ENCODE results near the gene C1QTNF9. TPM values are rescaled to one million over a fixed set of nuclear protein-coding genes. Genes with fewer than 3 reads are reported as not detected.
A peak's percentile ranks its signal among the peaks of the same experiment; 100 is the strongest.
"Not testable (repeated sequence)": the region's sequence is repeated elsewhere in the genome, so short reads cannot be mapped to it uniquely, and the experiment has no call there.

The C1QTNF9 gene, protein sequence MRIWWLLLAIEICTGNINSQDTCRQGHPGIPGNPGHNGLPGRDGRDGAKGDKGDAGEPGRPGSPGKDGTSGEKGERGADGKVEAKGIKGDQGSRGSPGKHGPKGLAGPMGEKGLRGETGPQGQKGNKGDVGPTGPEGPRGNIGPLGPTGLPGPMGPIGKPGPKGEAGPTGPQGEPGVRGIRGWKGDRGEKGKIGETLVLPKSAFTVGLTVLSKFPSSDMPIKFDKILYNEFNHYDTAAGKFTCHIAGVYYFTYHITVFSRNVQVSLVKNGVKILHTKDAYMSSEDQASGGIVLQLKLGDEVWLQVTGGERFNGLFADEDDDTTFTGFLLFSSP
- under 1 TPM in 1 of 2 donors, not detected in 1; 0.14 TPM for total RNA-seq

DNA sequence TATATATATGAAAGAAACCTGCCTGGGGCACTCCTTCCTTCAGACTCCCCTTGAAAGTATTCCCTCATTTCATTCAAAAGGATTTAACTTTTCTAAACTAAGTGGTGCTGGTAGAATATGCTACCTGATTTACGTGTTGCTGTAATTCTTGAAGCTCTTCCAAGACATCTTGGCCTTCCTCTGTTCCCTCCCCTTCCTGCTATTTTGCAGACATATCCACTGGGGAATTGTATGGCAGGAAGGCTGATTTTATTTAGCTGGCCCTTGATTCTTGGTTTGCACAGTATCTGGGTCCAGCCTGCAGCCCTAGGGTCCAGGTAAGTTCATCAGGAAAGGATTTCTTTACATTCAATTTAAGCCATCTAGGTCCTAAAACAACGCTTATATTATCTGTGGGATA, at the start of gene C1QTNF9:
Gene C1QTNF9, plus strand, starts transcription at position 281 of the 400 bp plus-strand sequence. CDS start 6,424 bp downstream, outside the sequence.
- H3K36me3 Mint-ChIP-seq (ENCODE audit: insufficient read depth in 2 of 2); H3K9me3 Mint-ChIP-seq; H3K4me3 Mint-ChIP-seq; H3K27me3 Mint-ChIP-seq (ENCODE audit: low read depth); H3K4me1 Mint-ChIP-seq (ENCODE audit: low read depth); ATAC-seq (replicated peaks in 1 of 2); DNase-seq: not testable (repeated sequence)
- peak within 1 kb of the TSS; percentile 33 for H3K27ac Mint-ChIP-seq

DNA sequence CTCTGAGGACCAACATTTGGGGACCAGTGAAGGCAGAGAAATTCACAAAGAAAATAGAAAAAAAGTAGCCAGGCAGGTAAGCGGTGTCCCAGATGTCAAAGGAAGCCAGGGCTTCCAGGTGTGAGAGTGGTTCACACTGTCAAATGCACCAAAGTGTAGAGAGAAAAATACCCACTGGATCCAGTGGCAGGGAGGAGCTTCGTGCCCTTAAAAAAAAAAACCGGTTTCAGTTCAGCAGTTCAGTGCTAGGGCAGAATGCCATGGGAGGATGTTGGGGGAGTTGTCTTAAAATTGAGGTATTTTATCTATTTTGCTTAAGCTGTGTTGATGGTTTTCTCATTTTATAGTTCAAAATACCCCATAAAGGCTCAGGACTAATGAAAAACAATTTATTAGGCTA, 47.8 kb upstream of the C1QTNF9 start:
- peak in 1 of 2 donors; percentile 28 for DNase-seq
- H3K9me3 Mint-ChIP-seq: no peaks in the 10 kb centered on the region
- ATAC-seq (replicated peaks in 1 of 2): no peak
- peak overlapping the region; percentile 96 for H3K27ac Mint-ChIP-seq
- no peaks in the 10 kb centered on the region for H3K27me3 Mint-ChIP-seq (ENCODE audit: low read depth)
- peak overlapping the region; percentile 57 to 89 for H3K4me3 Mint-ChIP-seq
- H3K36me3 Mint-ChIP-seq (ENCODE audit: insufficient read depth in 2 of 2): peaks cover 3 to 14% of the 10 kb centered on the region in 2 donors
- H3K4me1 Mint-ChIP-seq (ENCODE audit: low read depth): peaks cover 96% of the 10 kb centered on the region

DNA sequence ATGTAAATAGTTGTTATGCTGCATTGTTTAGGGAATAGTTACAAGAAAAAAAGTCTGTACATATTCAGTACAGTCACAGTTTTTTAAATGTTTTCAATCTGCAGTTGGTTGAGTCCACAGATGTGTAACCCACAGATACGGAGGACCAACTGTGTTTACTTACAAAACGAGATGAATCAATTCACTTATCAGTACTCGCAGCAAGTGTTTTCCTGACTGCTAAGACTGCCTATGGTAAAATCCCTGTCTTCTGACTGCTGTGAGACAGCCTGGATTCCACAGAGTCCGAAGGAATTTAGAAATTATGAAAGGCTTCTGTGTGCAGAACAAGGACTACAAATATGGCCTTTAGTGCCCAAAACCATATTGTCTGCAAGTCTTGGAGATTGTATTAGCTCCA, 45.7 kb upstream of the C1QTNF9 start:
- Mint-ChIP-seq H3K4me3 (peak overlapping the region; percentile 79 to 92), H3K27me3 (ENCODE audit: low read depth) (no peaks in the 10 kb centered on the region), H3K27ac (peak overlapping the region; percentile 95), H3K36me3 (ENCODE audit: insufficient read depth in 2 of 2) (peaks cover 2 to 9% of the 10 kb centered on the region in 2 donors), H3K4me1 (ENCODE audit: low read depth) (peaks cover 96% of the 10 kb centered on the region), H3K9me3 (no peaks in the 10 kb centered on the region)
- ATAC-seq (replicated peaks in 1 of 2): no peak
- DNase-seq: no peak

DNA sequence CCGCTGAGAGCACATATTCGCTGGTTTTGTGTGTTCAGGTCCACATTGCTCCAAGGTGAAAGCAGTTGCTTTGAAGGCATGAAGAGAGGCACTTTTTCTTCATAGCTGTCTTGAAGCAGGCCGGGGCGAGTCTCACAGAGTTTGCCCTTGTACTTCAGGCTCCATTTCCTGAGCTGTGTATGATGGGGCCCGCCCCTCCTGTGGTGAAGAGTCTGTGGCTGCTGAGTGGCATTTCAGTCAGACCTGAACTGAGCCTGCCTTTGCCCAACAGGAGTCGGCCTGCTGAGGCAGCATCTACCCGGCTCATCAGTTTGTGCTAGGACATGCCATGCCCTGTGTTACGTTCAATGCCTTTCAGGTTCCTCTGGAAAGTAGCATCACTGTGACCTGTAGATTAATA, 44.4 kb upstream of the C1QTNF9 start:
- ATAC-seq (replicated peaks in 1 of 2) (peak; percentile 95 to 98), DNase-seq (peak; percentile 87 to 90)
- H3K36me3 Mint-ChIP-seq (ENCODE audit: insufficient read depth in 2 of 2): peaks cover 2 to 8% of the 10 kb centered on the region in 2 donors
- peaks cover 99% of the 10 kb centered on the region for H3K4me1 Mint-ChIP-seq (ENCODE audit: low read depth)
- H3K27me3 Mint-ChIP-seq (ENCODE audit: low read depth): no peaks in the 10 kb centered on the region
- H3K9me3 Mint-ChIP-seq: no peaks in the 10 kb centered on the region
- H3K4me3 Mint-ChIP-seq: peak overlapping the region; percentile 79 to 92
- H3K27ac Mint-ChIP-seq: peak overlapping the region; percentile 95

DNA sequence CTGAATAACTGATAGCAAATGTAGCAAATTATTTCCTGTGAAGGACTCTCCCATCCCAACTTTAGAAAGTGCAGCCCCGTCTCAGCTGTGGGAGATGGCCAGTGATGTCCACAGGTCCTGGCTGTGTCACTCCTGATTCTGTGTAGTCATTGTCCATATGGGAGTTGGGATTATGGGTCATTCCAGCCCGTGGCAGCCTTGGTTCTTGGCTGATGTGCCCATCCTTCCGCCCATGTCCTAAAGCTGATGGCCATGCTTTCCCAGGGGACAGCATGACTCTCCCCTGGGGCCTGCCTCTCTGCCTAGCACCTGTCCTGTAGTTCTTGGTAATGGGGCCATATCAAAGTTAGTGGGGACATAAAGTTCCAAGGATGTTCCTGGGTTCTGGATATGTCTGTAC, 43.9 kb upstream of the C1QTNF9 start:
- Mint-ChIP-seq H3K4me1 (ENCODE audit: low read depth) (peaks cover 99% of the 10 kb centered on the region), H3K36me3 (ENCODE audit: insufficient read depth in 2 of 2) (peaks cover 2 to 7% of the 10 kb centered on the region in 2 donors), H3K4me3 (peak overlapping the region; percentile 79 to 92), H3K9me3 (no peaks in the 10 kb centered on the region), H3K27me3 (ENCODE audit: low read depth) (no peaks in the 10 kb centered on the region), H3K27ac (peak overlapping the region; percentile 95)
- DNase-seq: no peak
- ATAC-seq (replicated peaks in 1 of 2): no peak

DNA sequence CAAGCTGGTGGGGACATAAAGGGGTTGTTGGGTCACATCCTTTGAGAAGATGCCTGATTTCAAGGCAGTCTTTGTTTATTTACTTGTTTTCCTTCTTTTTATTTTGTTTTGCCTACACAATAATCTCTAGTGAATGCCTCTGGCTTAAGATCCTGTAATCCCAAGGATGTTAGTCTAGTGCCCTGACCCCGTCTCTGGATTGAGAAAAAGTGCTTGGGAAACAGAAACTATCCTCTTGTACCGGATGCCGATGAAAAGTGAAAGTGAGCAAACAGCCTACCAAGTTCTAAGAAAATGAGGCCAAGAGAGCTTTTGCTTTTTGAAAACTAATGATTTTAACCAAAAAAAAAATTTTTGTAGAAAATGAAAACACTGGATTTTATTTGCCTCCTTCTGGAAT, 42.1 kb upstream of the C1QTNF9 start:
- peak overlapping the region; percentile 96 for H3K27ac Mint-ChIP-seq
- no peak for DNase-seq

DNA sequence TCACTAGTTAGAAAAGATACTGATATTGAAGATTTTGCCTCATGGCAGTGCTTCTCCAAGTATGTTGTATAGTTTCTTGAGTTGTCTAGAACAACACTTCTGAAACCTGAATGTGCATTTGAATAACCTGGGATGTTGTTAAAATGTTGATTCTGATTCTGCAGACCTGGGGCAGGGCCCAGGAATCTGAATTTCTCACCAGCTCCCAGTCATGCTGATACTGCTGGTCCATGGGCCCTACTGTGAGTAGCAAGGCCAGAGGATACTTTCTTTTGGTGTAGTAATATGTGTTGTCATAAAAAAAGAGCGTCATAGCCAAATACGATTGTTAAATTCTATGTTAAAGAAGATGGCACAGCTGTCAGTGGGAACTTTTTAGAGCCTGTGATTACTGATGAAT, 41.6 kb upstream of the C1QTNF9 start:
- no peak for DNase-seq
- H3K36me3 Mint-ChIP-seq (ENCODE audit: insufficient read depth in 2 of 2): peaks cover 1 to 7% of the 10 kb centered on the region in 2 donors
- H3K27me3 Mint-ChIP-seq (ENCODE audit: low read depth): no peaks in the 10 kb centered on the region
- ATAC-seq (replicated peaks in 1 of 2): no peak
- H3K27ac Mint-ChIP-seq: peak overlapping the region; percentile 96
- peak overlapping the region; percentile 82 to 93 for H3K4me3 Mint-ChIP-seq
- peaks cover 92% of the 10 kb centered on the region for H3K4me1 Mint-ChIP-seq (ENCODE audit: low read depth)
- H3K9me3 Mint-ChIP-seq: no peaks in the 10 kb centered on the region

More for the DNA sequence above, 42.1 kb upstream of the C1QTNF9 start:
- Mint-ChIP-seq H3K27me3 (ENCODE audit: low read depth) (no peaks in the 10 kb centered on the region), H3K36me3 (ENCODE audit: insufficient read depth in 2 of 2) (peaks cover 0 to 5% of the 10 kb centered on the region in 2 donors), H3K4me3 (peak overlapping the region; percentile 82 to 93), H3K4me1 (ENCODE audit: low read depth) (peaks cover 93% of the 10 kb centered on the region), H3K9me3 (no peaks in the 10 kb centered on the region)
- no peak for ATAC-seq (replicated peaks in 1 of 2)

DNA sequence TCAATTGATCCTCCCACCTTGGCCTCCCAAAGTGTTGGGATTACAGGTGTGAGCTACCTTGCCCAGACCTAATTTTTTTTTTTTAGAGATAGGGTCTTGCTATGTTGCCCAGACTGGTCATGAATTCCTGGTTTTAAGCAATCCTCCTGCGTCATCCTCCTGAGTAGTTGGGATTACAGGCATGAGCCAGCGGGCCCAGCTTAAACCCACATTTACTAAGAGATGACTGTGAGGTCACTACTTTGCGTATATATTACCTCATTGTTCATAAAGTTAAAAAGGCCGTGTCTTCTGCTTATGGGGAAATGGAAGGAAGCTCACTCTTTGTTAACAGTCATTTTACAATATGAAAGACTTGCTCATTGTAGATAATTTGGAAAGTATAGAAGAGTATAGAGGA, 39.6 kb upstream of the C1QTNF9 start:
- H3K27ac Mint-ChIP-seq: peak overlapping the region; percentile 99
- H3K36me3 Mint-ChIP-seq (ENCODE audit: insufficient read depth in 2 of 2): peaks cover 4 to 9% of the 10 kb centered on the region in 2 donors
- H3K9me3 Mint-ChIP-seq: no peaks in the 10 kb centered on the region
- peaks cover 92% of the 10 kb centered on the region for H3K4me1 Mint-ChIP-seq (ENCODE audit: low read depth)
- peak overlapping the region; percentile 96 to 99 for H3K4me3 Mint-ChIP-seq
- ATAC-seq (replicated peaks in 1 of 2): no peak
- H3K27me3 Mint-ChIP-seq (ENCODE audit: low read depth): no peaks in the 10 kb centered on the region
- no peak for DNase-seq

DNA sequence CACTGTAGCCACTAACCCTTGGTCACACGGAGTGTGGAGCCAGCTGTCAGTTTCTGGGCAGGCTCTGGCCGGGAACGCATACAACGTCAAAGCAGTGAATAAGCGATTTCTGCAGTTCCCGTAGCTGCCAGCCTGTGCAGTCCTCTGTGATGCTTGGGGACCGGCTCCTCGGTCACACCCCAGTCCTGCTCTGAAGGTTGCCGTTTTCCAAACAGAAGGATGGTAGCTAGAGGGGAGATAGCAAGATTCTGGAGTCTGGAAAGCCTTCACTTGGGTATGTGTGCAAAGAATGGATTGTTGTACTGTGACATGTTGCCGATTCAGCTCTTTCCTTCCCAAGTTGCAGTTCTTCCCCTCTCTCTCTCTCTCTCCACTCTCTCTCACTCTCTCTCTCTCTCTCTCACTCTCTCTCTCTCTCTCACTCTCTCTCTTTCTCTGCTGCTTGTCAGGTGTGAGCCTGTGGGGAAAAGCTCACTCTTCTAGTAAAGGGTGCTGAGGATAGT, 38.7 kb upstream of the C1QTNF9 start:
- H3K27me3 Mint-ChIP-seq (ENCODE audit: low read depth): no peaks in the 10 kb centered on the region
- peaks cover 92% of the 10 kb centered on the region for H3K4me1 Mint-ChIP-seq (ENCODE audit: low read depth)
- DNase-seq: peak; percentile 62 to 64
- ATAC-seq (replicated peaks in 1 of 2): peak; percentile 47 to 58
- H3K4me3 Mint-ChIP-seq: peak overlapping the region; percentile 96 to 99
- H3K9me3 Mint-ChIP-seq: no peaks in the 10 kb centered on the region
- peak overlapping the region; percentile 99 for H3K27ac Mint-ChIP-seq
- peaks cover 4 to 9% of the 10 kb centered on the region in 2 donors for H3K36me3 Mint-ChIP-seq (ENCODE audit: insufficient read depth in 2 of 2)

DNA sequence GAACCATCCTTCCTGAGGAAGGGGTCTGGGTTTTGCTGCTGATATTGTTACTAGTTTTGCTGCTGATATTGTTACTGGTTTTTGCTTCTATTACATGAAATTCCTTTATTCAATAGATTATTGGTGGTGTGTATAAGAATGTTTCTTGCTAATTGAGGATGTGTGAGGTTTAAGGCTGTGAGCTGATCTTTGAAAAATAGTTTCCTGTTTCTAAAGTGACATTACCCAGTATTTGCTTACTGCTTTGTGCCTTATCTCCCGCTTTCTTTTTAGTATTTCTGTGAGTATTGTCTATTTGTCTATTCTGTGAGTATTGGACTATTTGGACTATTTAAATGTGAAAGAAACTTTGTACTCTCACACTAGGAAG, 38.2 kb upstream of the C1QTNF9 start:
- Mint-ChIP-seq H3K27ac (peak overlapping the region; percentile 99), H3K36me3 (ENCODE audit: insufficient read depth in 2 of 2) (peaks cover 5 to 9% of the 10 kb centered on the region in 2 donors), H3K27me3 (ENCODE audit: low read depth) (no peaks in the 10 kb centered on the region), H3K4me3 (peak overlapping the region; percentile 96 to 99), H3K4me1 (ENCODE audit: low read depth) (peaks cover 93% of the 10 kb centered on the region), H3K9me3 (no peaks in the 10 kb centered on the region)
- DNase-seq (no peak), ATAC-seq (replicated peaks in 1 of 2) (no peak)

DNA sequence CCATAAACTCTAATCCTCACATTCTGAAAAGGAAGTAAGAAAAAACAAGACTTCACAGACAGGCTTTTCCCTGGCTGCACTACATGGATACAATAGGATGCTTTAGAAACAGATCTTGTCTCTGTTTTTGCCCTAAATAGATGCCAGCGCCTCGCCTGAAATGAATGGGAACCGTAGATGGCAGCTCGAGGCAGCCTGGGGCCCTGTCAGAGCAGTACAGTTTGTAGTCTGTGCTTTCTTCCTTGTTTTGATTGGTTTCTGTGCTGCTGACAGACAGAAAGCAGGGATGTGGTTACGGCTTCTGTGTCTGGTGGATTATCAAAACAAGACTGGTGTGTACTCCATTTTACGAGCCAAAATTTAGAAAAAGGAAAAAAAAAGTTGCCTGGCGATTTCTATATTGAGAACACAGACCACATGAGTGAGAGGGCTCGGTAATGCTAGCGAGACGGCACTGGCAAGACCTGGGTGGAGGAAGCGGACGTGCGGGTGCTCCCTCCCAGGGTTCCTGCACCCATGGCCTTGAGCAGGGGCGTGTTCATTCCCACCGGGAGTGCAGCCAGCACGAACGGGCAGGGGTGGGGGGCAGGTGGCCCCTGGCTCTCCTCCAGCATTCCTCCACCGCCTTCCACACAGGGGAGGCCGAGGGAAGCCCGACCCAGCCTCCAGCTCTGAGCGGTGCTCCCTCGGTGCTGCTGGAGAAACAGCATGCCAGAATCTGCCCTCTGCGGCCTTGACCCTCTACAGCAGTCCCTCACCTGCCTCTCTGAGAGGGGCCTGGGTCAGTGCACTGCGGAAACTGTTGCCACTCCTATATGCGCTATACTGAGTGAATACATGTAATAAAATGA, 37.6 kb upstream of the C1QTNF9 start:
- DNase-seq: peak; percentile 62 to 68
- H3K4me3 Mint-ChIP-seq: peak overlapping the region; percentile 96 to 99
- peak overlapping the region; percentile 99 for H3K27ac Mint-ChIP-seq
- no peaks in the 10 kb centered on the region for H3K9me3 Mint-ChIP-seq
- peaks cover 93% of the 10 kb centered on the region for H3K4me1 Mint-ChIP-seq (ENCODE audit: low read depth)
- peak; percentile 75 to 80 for ATAC-seq (replicated peaks in 1 of 2)
- H3K36me3 Mint-ChIP-seq (ENCODE audit: insufficient read depth in 2 of 2): peaks cover 10 to 12% of the 10 kb centered on the region in 2 donors
- no peaks in the 10 kb centered on the region for H3K27me3 Mint-ChIP-seq (ENCODE audit: low read depth)

DNA sequence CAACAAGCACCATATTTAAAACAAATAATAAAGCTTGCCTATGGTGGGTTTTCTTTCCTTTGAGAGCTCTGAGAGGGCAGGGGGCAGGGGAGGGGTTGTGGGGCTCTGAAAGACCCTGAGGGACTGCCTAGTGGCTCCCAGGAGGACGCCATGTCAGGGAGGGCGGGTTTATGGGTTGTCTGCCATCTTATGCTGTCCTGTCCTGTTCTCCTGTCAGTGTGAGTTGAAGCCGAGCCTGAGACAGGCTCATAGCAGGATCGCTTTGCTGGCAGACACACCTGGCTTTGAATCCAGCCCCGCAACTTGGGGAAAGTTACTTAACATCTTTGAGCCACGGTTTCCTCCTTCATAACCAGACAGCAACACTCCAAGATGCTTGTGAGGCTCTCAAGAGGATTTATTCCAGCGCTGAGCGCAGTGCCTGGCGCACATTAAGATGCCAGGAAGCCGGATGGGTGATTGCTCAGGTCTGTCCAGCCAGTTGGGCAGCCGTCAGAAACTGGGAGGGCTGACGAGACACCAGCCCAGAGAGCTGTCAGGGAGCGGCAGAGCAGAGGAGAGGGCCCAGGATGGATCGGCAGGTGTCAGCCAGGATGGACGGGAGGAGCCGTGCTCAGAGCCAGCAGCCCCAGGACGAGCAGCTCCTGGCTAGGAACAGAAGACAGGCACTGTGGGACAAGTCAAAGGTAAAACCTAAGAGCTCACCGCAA, 36.8 kb upstream of the C1QTNF9 start:
- H3K4me1 Mint-ChIP-seq (ENCODE audit: low read depth): peaks cover 93% of the 10 kb centered on the region
- no peaks in the 10 kb centered on the region for H3K9me3 Mint-ChIP-seq
- H3K4me3 Mint-ChIP-seq: peak overlapping the region; percentile 96 to 99
- no peak for ATAC-seq (replicated peaks in 1 of 2)
- peaks cover 12 to 13% of the 10 kb centered on the region in 2 donors for H3K36me3 Mint-ChIP-seq (ENCODE audit: insufficient read depth in 2 of 2)
- no peaks in the 10 kb centered on the region for H3K27me3 Mint-ChIP-seq (ENCODE audit: low read depth)
- peak overlapping the region; percentile 99 for H3K27ac Mint-ChIP-seq
- DNase-seq: no peak

All from activated T-cell treated with anti-CD3 and anti-CD28 coated beads, Interleukin-2, amount 50 U/mL, for 72 hours (primary cell).